ENCODE results near the gene F8.
"Not testable (repeated sequence)": the region's sequence is repeated elsewhere in the genome, so short reads cannot be mapped to it uniquely, and the experiment has no call there.

F8 gene

DNA sequence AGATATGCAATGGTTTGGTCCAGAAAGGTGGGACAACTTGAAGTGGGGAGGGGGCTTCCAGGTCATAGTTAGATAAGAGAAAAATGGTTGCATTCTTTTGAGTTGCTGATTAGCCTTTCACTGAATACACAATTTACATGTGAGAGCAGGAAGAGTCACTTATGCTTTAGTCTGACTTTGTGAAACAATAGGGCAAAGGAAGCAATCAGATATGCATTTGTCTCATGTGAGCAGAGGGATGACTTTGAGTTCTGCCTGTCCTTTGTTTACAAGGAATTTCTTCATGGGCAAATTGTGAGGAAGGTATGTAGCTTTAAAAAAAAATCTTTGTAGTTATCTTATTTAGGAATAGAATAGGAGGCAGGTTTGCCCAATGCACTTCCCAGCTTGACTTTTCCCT lies 201.0 kb downstream of the F8 start:
- H3K9me3 ChIP-seq (ENCODE audit: control insufficient read depth in 1 of 2, low read length in 2 of 2) = no peaks in the 10 kb centered on the region
- H3K27ac ChIP-seq (ENCODE audit: low read depth, low read length) = no peak overlapping the region
- no peaks in the 10 kb centered on the region for H3K36me3 ChIP-seq (ENCODE audit: control insufficient read depth in 1 of 2, insufficient read depth in 2 of 2, low read length in 2 of 2)
- H3K4me1 ChIP-seq (ENCODE audit: control insufficient read depth in 1 of 2, insufficient read depth in 2 of 2, low read length in 2 of 2) = no peaks in the 10 kb centered on the region
- H3K4me3 ChIP-seq (ENCODE audit: low read depth in 1 of 2, low read length in 2 of 2) = no peak overlapping the region
- no peak overlapping the region for H3K9ac ChIP-seq (ENCODE audit: low read depth in 1 of 2, low read length in 2 of 2)
- no peaks in the 10 kb centered on the region for H3K27me3 ChIP-seq (ENCODE audit: control insufficient read depth in 1 of 2, insufficient read depth in 2 of 2, low read length in 2 of 2)

GRCh38 chrX:154819771-154820341 lies 202.7 kb downstream of the F8 start:
- Histone ChIP-seq H3K9me3 (ENCODE audit: control insufficient read depth in 1 of 2, low read length in 2 of 2) (no peaks in the 10 kb centered on the region), H3K9ac (ENCODE audit: low read depth in 1 of 2, low read length in 2 of 2) (no peak overlapping the region), H3K27me3 (ENCODE audit: control insufficient read depth in 1 of 2, insufficient read depth in 2 of 2, low read length in 2 of 2) (no peaks in the 10 kb centered on the region), H3K4me1 (ENCODE audit: control insufficient read depth in 1 of 2, insufficient read depth in 2 of 2, low read length in 2 of 2) (no peaks in the 10 kb centered on the region), H3K4me3 (ENCODE audit: low read depth in 1 of 2, low read length in 2 of 2) (no peak overlapping the region), H3K27ac (ENCODE audit: low read depth, low read length) (no peak overlapping the region), H3K36me3 (ENCODE audit: control insufficient read depth in 1 of 2, insufficient read depth in 2 of 2, low read length in 2 of 2) (no peaks in the 10 kb centered on the region)

DNA sequence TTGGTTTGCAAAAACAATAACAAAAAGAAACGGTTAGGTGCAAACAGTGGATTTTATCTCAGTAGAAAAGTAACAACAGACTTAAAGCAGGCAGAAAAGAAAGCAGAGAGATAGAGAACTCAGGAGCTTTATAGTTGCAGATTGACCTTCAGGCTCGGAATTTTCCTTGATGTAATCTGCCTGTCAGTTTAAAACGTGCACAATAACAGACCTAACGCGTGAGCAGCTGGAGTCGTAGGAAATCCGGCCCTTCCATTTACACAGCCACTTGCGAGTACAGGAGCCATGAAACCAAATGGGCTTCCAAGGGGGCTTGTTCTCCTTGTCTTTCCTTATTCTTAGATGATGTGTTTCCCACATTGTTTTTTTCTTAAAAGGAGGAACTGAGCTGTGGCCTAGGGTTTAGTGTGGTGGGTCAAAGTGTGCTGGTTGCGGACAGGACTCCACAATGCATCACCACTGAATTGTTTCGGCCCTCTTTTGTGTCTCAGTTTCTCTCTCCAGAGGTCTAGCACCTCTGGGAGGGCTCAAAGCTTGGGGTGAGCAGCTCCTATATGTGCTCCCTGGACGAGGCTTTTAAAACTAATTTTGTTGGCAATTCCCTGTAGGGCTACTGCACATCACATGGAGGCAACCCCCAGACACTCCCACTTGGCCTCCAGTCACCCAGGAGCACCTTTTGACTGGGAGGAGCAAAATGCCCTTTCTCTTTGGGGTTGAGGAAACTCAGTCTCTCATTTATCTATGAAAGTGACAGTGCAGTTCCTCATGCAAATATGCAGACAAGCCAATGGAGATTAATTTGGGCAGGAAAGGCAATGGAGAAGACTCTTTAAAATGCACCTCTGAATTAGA lies 203.4 kb downstream of the F8 start:
- Histone ChIP-seq H3K9me3 (ENCODE audit: control insufficient read depth in 1 of 2, low read length in 2 of 2) (no peaks in the 10 kb centered on the region), H3K36me3 (ENCODE audit: control insufficient read depth in 1 of 2, insufficient read depth in 2 of 2, low read length in 2 of 2) (no peaks in the 10 kb centered on the region), H3K27me3 (ENCODE audit: control insufficient read depth in 1 of 2, insufficient read depth in 2 of 2, low read length in 2 of 2) (no peaks in the 10 kb centered on the region), H3K4me1 (ENCODE audit: control insufficient read depth in 1 of 2, insufficient read depth in 2 of 2, low read length in 2 of 2) (no peaks in the 10 kb centered on the region), H3K27ac (ENCODE audit: low read depth, low read length) (no peak overlapping the region), H3K9ac (ENCODE audit: low read depth in 1 of 2, low read length in 2 of 2) (no peak overlapping the region), H3K4me3 (ENCODE audit: low read depth in 1 of 2, low read length in 2 of 2) (no peak overlapping the region)

DNA sequence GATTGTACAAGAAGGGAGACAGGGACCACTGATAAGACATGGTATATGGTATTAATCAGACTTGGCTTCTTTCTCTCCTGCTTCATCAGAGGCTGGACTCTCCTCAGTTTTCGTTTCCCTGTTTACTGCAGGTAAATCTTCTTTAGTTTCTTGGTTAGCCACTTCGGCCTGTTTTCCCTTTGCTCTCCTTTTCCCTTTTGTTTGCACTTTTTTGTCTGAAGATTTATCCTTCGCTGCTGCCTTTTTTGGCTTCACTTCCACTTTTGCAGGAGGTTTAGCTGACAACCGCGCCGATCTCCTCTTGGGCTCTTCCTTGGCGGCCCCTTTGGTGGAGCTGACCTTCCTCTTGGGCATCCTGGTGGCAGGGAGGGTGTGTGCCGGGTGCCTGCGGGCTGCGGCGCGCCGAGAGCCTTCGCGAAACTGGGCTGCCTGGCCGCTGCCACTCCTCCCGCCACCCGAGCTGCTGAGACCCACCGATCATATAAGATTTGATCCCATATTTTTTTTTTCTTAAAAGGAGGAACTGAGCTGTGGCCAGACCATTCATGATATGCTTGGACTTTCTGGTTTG lies 205.4 kb downstream of the F8 start:
- H3K4me3 ChIP-seq (ENCODE audit: low read depth in 1 of 2, low read length in 2 of 2); H3K9me3 ChIP-seq (ENCODE audit: control insufficient read depth in 1 of 2, low read length in 2 of 2); H3K4me1 ChIP-seq (ENCODE audit: control insufficient read depth in 1 of 2, insufficient read depth in 2 of 2, low read length in 2 of 2); H3K27me3 ChIP-seq (ENCODE audit: control insufficient read depth in 1 of 2, insufficient read depth in 2 of 2, low read length in 2 of 2); H3K9ac ChIP-seq (ENCODE audit: low read depth in 1 of 2, low read length in 2 of 2); H3K36me3 ChIP-seq (ENCODE audit: control insufficient read depth in 1 of 2, insufficient read depth in 2 of 2, low read length in 2 of 2); H3K27ac ChIP-seq (ENCODE audit: low read depth, low read length): not testable (repeated sequence)

- not testable (repeated sequence) for H3K9ac ChIP-seq (ENCODE audit: low read depth in 1 of 2, low read length in 2 of 2); H3K27me3 ChIP-seq (ENCODE audit: control insufficient read depth in 1 of 2, insufficient read depth in 2 of 2, low read length in 2 of 2); H3K4me1 ChIP-seq (ENCODE audit: control insufficient read depth in 1 of 2, insufficient read depth in 2 of 2, low read length in 2 of 2); H3K4me3 ChIP-seq (ENCODE audit: low read depth in 1 of 2, low read length in 2 of 2); H3K36me3 ChIP-seq (ENCODE audit: control insufficient read depth in 1 of 2, insufficient read depth in 2 of 2, low read length in 2 of 2); H3K27ac ChIP-seq (ENCODE audit: low read depth, low read length); H3K9me3 ChIP-seq (ENCODE audit: control insufficient read depth in 1 of 2, low read length in 2 of 2)
These were observed 206.1 kb downstream of the F8 start for GRCh38 chrX:154816326-154816898.

- H3K4me3 ChIP-seq (ENCODE audit: low read depth in 1 of 2, low read length in 2 of 2) = no peak overlapping the region
- H3K4me1 ChIP-seq (ENCODE audit: control insufficient read depth in 1 of 2, insufficient read depth in 2 of 2, low read length in 2 of 2) = no peaks in the 10 kb centered on the region
- no peak overlapping the region for H3K27ac ChIP-seq (ENCODE audit: low read depth, low read length)
- H3K9ac ChIP-seq (ENCODE audit: low read depth in 1 of 2, low read length in 2 of 2) = no peak overlapping the region
- H3K9me3 ChIP-seq (ENCODE audit: control insufficient read depth in 1 of 2, low read length in 2 of 2) = no peaks in the 10 kb centered on the region
- H3K27me3 ChIP-seq (ENCODE audit: control insufficient read depth in 1 of 2, insufficient read depth in 2 of 2, low read length in 2 of 2) = no peaks in the 10 kb centered on the region
- no peaks in the 10 kb centered on the region for H3K36me3 ChIP-seq (ENCODE audit: control insufficient read depth in 1 of 2, insufficient read depth in 2 of 2, low read length in 2 of 2)
These were observed 207.2 kb downstream of the F8 start for GRCh38 chrX:154815274-154815818.

DNA sequence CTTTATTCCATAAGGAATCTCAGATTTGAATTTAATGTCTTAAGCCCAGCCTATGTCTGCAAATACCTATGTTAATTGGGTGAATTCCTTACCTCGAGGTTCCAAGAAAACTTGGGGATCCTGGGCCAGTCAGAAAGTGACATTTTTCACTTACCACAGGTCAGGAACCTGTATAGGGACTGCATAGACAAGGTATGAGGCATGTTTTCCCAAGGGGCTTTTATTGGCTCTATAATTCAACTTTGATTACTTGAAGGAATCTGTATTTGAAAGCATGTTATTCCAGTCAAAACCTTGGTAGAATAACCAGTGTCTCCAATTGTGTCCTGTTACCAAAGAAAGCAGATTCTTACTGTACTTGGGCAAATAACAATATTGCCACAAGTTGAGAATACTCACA lies 208.7 kb downstream of the F8 start:
- H3K4me1 ChIP-seq (ENCODE audit: control insufficient read depth in 1 of 2, insufficient read depth in 2 of 2, low read length in 2 of 2) = no peaks in the 10 kb centered on the region
- no peak overlapping the region for H3K27ac ChIP-seq (ENCODE audit: low read depth, low read length)
- no peaks in the 10 kb centered on the region for H3K9me3 ChIP-seq (ENCODE audit: control insufficient read depth in 1 of 2, low read length in 2 of 2)
- no peaks in the 10 kb centered on the region for H3K27me3 ChIP-seq (ENCODE audit: control insufficient read depth in 1 of 2, insufficient read depth in 2 of 2, low read length in 2 of 2)
- H3K36me3 ChIP-seq (ENCODE audit: control insufficient read depth in 1 of 2, insufficient read depth in 2 of 2, low read length in 2 of 2) = no peaks in the 10 kb centered on the region
- no peak overlapping the region for H3K4me3 ChIP-seq (ENCODE audit: low read depth in 1 of 2, low read length in 2 of 2)
- H3K9ac ChIP-seq (ENCODE audit: low read depth in 1 of 2, low read length in 2 of 2) = no peak overlapping the region

GRCh38 chrX:154812341-154813101 lies 210.0 kb downstream of the F8 start:
- no peaks in the 10 kb centered on the region for H3K4me1 ChIP-seq (ENCODE audit: control insufficient read depth in 1 of 2, insufficient read depth in 2 of 2, low read length in 2 of 2)
- no peaks in the 10 kb centered on the region for H3K27me3 ChIP-seq (ENCODE audit: control insufficient read depth in 1 of 2, insufficient read depth in 2 of 2, low read length in 2 of 2)
- H3K27ac ChIP-seq (ENCODE audit: low read depth, low read length) = no peak overlapping the region
- H3K36me3 ChIP-seq (ENCODE audit: control insufficient read depth in 1 of 2, insufficient read depth in 2 of 2, low read length in 2 of 2) = no peaks in the 10 kb centered on the region
- H3K9ac ChIP-seq (ENCODE audit: low read depth in 1 of 2, low read length in 2 of 2) = no peak overlapping the region
- H3K9me3 ChIP-seq (ENCODE audit: control insufficient read depth in 1 of 2, low read length in 2 of 2) = no peaks in the 10 kb centered on the region
- no peak overlapping the region for H3K4me3 ChIP-seq (ENCODE audit: low read depth in 1 of 2, low read length in 2 of 2)

GRCh38 chrX:154809939-154810665 lies 212.4 kb downstream of the F8 start:
- no peak overlapping the region for H3K9ac ChIP-seq (ENCODE audit: low read depth in 1 of 2, low read length in 2 of 2)
- no peaks in the 10 kb centered on the region for H3K36me3 ChIP-seq (ENCODE audit: control insufficient read depth in 1 of 2, insufficient read depth in 2 of 2, low read length in 2 of 2)
- no peak overlapping the region for H3K4me3 ChIP-seq (ENCODE audit: low read depth in 1 of 2, low read length in 2 of 2)
- no peaks in the 10 kb centered on the region for H3K9me3 ChIP-seq (ENCODE audit: control insufficient read depth in 1 of 2, low read length in 2 of 2)
- no peak overlapping the region for H3K27ac ChIP-seq (ENCODE audit: low read depth, low read length)
- peaks cover 4 to 5% of the 10 kb centered on the region in 2 donors for H3K4me1 ChIP-seq (ENCODE audit: control insufficient read depth in 1 of 2, insufficient read depth in 2 of 2, low read length in 2 of 2)
- no peaks in the 10 kb centered on the region for H3K27me3 ChIP-seq (ENCODE audit: control insufficient read depth in 1 of 2, insufficient read depth in 2 of 2, low read length in 2 of 2)

Measured in duodenal mucosa (tissue), 2 donors.